ENCODE measurements around the gene CD44.

Gene CD44

DNA sequence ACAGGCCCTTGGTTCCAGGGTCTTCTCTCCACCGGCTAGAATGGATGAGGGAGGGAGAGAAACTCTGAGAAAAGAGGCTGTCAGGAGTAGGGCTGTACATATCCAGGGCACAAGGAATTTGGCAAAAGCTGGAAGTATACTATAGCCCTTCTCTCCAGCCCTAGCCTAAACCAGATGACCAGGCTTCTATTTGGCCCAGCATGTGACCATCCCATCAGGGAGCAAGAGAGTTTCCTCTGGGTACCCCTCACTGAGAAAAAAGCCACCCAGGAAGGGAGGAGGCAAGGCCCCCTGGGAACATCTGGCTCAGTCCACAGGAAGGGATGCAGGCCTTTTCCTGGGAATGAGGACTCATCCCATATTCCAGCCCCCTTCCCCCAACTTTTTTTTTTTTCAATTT lies 8.3 kb downstream of the CD44 start:
- TF ChIP-seq, protein P1, sequence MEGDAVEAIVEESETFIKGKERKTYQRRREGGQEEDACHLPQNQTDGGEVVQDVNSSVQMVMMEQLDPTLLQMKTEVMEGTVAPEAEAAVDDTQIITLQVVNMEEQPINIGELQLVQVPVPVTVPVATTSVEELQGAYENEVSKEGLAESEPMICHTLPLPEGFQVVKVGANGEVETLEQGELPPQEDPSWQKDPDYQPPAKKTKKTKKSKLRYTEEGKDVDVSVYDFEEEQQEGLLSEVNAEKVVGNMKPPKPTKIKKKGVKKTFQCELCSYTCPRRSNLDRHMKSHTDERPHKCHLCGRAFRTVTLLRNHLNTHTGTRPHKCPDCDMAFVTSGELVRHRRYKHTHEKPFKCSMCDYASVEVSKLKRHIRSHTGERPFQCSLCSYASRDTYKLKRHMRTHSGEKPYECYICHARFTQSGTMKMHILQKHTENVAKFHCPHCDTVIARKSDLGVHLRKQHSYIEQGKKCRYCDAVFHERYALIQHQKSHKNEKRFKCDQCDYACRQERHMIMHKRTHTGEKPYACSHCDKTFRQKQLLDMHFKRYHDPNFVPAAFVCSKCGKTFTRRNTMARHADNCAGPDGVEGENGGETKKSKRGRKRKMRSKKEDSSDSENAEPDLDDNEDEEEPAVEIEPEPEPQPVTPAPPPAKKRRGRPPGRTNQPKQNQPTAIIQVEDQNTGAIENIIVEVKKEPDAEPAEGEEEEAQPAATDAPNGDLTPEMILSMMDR (IDR thresholded peaks at IDR 0.05; ENCODE audit: extremely low read depth, insufficient read depth, missing control alignments) = no peak
- in situ Hi-C loops (cut with MboI; ENCODE audit: low pct_unique_long_range_greater_than_20kb, low sequenced_read_pairs, unreplicated experiment) = no loop called here
- DNase-seq (ENCODE audit: low spot score) = no peak

DNA sequence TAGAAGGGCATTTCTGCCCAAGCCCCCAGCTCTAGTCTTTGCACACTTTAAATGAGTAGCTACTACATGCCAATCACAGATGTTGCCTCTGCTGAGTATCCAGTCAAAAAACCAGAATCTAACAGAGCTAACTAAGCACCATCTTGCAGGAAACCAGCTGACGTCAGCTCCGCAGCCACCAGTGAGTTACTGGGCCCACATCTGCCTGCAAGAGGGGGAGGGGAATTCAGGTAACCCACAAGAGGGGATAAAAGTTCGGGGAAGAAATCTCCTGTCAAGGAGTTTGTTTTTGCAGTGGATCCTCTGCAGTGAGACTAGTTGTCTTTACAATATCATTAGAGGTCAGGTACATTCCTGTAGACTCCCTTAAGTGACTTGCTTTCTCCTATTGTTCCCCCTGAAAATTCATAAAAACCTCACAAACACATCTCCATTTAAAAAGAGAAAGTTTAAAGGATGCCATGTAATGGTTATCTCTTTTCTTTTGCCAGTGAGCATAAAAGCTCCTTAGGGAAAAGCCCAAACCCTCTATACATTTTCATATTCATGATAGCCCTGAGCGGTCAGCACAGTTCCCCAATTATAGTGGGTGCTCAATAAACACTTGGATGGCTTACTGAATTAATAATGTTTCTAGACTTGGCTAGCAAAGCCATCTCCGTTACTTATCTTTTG lies 9.3 kb downstream of the CD44 start:
- TF ChIP-seq, protein P1 (IDR thresholded peaks at IDR 0.05; ENCODE audit: extremely low read depth, insufficient read depth, missing control alignments) = no peak
- in situ Hi-C loops (cut with MboI; ENCODE audit: low pct_unique_long_range_greater_than_20kb, low sequenced_read_pairs, unreplicated experiment) = no loop called here
- DNase-seq (ENCODE audit: low spot score) = no peak

DNA sequence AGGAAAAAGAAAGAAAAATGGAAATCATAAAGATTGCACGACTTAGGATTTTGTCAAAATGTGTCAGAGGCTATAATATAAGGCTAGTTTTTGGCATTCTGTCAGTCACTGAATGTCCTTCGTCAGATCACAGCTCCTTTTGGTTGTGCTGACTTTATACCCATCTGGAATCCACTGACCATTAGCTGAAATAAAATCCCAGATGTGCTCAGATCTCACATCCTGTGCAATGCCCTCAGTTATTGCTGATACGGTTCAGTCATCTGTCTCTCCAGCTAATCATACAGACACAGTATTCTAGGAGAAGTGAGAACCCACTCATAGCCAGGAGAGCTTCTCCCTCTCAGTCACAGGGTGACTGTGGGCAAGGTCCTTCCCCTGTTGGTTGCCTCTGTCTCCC lies 11.5 kb downstream of the CD44 start:
- TF ChIP-seq, protein P1 (IDR thresholded peaks at IDR 0.05; ENCODE audit: extremely low read depth, insufficient read depth, missing control alignments) = no peak
- in situ Hi-C loops (cut with MboI; ENCODE audit: low pct_unique_long_range_greater_than_20kb, low sequenced_read_pairs, unreplicated experiment) = no loop called here
- DNase-seq (ENCODE audit: low spot score) = no peak

DNA sequence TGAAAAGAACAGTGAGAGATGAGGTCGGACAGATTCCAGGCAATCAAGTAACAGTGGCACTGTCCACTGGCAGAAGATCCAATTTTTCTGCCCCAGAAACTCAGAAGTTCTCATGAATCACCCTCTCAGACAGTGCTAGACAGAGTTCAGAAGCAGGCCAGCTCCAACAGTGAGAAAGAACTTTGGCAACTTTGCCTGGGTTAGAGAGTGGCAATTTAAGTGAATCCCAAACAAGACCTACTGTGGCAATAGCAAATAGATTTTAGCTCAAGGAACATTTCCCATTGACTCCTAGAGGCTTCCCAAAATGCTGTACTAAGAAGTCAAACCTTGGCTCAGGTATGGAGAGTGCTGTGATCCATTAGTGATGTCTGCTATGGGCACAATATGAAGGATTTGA lies 12.3 kb downstream of the CD44 start:
- no peak for DNase-seq (ENCODE audit: low spot score)
- TF ChIP-seq, protein P1 (IDR thresholded peaks at IDR 0.05; ENCODE audit: extremely low read depth, insufficient read depth, missing control alignments) = no peak
- in situ Hi-C loops (cut with MboI; ENCODE audit: low pct_unique_long_range_greater_than_20kb, low sequenced_read_pairs, unreplicated experiment) = no loop called here

DNA sequence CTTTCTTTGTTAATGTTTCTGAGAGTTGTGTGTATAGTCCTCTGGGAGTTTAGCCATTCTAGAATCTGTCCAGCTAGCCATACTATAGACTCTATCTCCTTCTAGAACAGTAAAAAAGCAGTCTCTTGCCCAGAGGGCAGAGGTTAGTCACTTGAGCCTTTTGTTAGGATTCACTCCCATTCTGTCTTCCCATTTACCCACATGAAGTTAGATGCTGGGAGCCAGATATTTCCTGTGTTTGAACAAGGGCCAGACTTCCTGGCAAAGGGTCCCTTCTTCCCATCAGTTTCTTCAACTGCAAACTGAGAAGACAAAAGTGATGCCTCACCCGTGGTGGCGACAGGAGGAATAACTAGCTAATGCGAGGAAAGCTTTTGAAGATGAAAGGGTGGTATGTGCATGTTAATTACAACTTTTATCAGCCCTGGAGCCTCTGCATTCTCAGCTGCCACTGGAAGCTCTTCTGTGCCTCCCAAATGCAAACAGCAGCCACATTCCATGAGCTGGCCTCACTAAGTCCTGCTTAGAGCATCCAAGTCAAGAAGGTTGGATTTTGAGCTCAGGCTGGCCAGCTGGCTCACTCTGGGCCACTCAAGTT lies 12.8 kb downstream of the CD44 start:
- in situ Hi-C loops (cut with MboI; ENCODE audit: low pct_unique_long_range_greater_than_20kb, low sequenced_read_pairs, unreplicated experiment) = no loop called here
- no peak for DNase-seq (ENCODE audit: low spot score)
- TF ChIP-seq, protein P1 (IDR thresholded peaks at IDR 0.05; ENCODE audit: extremely low read depth, insufficient read depth, missing control alignments) = no peak

DNA sequence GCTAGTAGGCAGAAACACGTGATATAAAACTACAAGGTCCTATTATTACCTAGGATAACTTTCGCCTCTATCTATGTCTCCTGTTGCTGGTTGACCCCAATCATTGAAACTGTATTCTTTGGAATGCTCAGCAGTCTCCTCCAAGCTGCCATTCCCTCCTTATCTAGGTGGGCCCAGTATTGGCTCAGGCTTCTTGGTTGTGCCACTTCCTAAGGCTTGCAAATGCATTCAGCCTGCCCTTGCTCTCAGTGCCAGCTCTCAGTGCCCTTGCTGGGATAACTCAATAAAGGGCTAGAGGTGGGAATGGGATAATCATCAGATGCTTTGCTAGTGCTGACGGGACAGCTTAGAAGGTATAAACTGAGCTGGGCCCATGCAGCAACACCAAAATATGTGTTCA lies 13.6 kb downstream of the CD44 start:
- in situ Hi-C loops (cut with MboI; ENCODE audit: low pct_unique_long_range_greater_than_20kb, low sequenced_read_pairs, unreplicated experiment) = no loop called here
- no peak for DNase-seq (ENCODE audit: low spot score)
- TF ChIP-seq, protein P1 (IDR thresholded peaks at IDR 0.05; ENCODE audit: extremely low read depth, insufficient read depth, missing control alignments) = no peak
